Upper lobe of left lung (tissue), 6 donors: ENCODE measurements around the gene HAO1. TPM values are rescaled to one million over a fixed set of nuclear protein-coding genes. Genes with fewer than 3 reads are reported as not detected.

ENCODE experiments used
- ATAC-seq, 2 donors: fragments of 200-7000 bp; cut with Tn5 transposase; one replicate each; pipeline ENCODE4 v1.9.1; 2022; ENCODE audit warnings: mild to moderate bottlenecking in 2 of 2, moderate library complexity in 2 of 2; ENCODE audit not compliant: low FRiP score in 2 of 2
- DNase-seq, 2 donors: peaks; one replicate each; pipeline ENCODE4 v3.0.0-alpha.2; 2019 to 2020
- H3K27ac ChIP-seq, 4 donors: fragments of 200-600 bp; sonication (generic); one replicate each; pipeline ENCODE4 v1.5.1; 2016 to 2019
- H3K27me3 ChIP-seq, 4 donors: fragments of 200-600 bp; sonication (generic); one replicate each; pipeline ENCODE4 v1.5.1; 2017 to 2019
- H3K36me3 ChIP-seq, 4 donors: fragments of 200-600 bp; sonication (generic); one replicate each; pipeline ENCODE4 v1.5.1; 2016 to 2019
- H3K4me1 ChIP-seq, 4 donors: fragments of 200-600 bp; sonication (generic); one replicate each; pipeline ENCODE4 v1.5.1; 2018 to 2019
- H3K4me3 ChIP-seq, 4 donors: fragments of 200-600 bp; sonication (generic); one replicate each; pipeline ENCODE4 v1.5.1; 2017 to 2019; ENCODE audit warnings: mild to moderate bottlenecking in 2 of 4, moderate library complexity in 1 of 4
- H3K9me3 ChIP-seq, 4 donors: fragments of 200-600 bp; sonication (generic); one replicate each; pipeline ENCODE4 v1.5.1; 2018 to 2019
- CTCF ChIP-seq, 6 experiments: fragments of 450-650 bp in 4 of 6; fragments of 200-600 bp in 2 of 6; sonication (generic) in 2 of 6; IDR thresholded peaks; one replicate each; pipeline ENCODE4 v1.5.1; 2016 to 2019; ENCODE audit warnings: antibody characterized with exemption in 6 of 6
- EP300 ChIP-seq, 4 donors: sonication (generic); formaldehyde crosslinking; IDR thresholded peaks; one replicate each; pipeline ENCODE4 v1.5.1; 2017; ENCODE audit warnings: antibody characterized with exemption in 4 of 4, control low read depth in 2 of 4
- POLR2A ChIP-seq, 4 donors: fragments of 450-650 bp; IDR thresholded peaks; one replicate each; pipeline ENCODE4 v1.5.1; 2016 to 2017; ENCODE audit warnings: antibody characterized with exemption in 4 of 4, mild to moderate bottlenecking in 2 of 4
- POLR2AphosphoS5 ChIP-seq, 2 donors: sonication (generic); formaldehyde crosslinking; IDR thresholded peaks; one replicate each; pipeline ENCODE4 v1.5.1; 2017; ENCODE audit warnings: antibody characterized with exemption in 2 of 2
- WGBS, 2 donors: methylation state at CpG; one replicate each; pipeline ENCODE4 v1.1.5; 2017 to 2018; 5-methylcytosine and 5-hydroxymethylcytosine counted together
- total RNA-seq, 6 donors: library from RNA; depleted of rRNA in 4 of 6; stranded (reverse); fragments of >200 nt in 4 of 6; gene quantifications; one replicate each; pipeline versions ENCODE4 v1.1.0 to v1.2.1, GENCODE V29; 2016 to 2021
- donor health status: DM: no; HTN: no; CAD: no; lungs with moderate emphysema.
- donor health status: DM: no; HTN: yes; CAD: no; lungs with severe emphysema.

HAO1 gene
- total RNA-seq, 6 donors from 2014 or later, result 0.13 TPM; not detected in 5

- no peak for ATAC-seq
- no peaks in the 10 kb centered on the region for H3K27me3 ChIP-seq
- DNase-seq, result no peak
- H3K4me1 ChIP-seq, result no peaks in the 10 kb centered on the region
- no peaks in the 10 kb centered on the region for H3K9me3 ChIP-seq
- no peak overlapping the region for H3K27ac ChIP-seq
- peaks cover 0 to 41% (median 14%) of the 10 kb centered on the region in 4 donors for H3K36me3 ChIP-seq
- H3K4me3 ChIP-seq, result no peak overlapping the region
- 62 to 63% methylated on average over 10 of the region's 10 CpGs for WGBS, 2 donors
- TF ChIP-seq POLR2A (IDR thresholded peaks at IDR 0.05) (no peak), EP300 (IDR thresholded peaks at IDR 0.05) (no peak), CTCF (IDR thresholded peaks at IDR 0.05) (peak in 3 of 6 experiments; percentile 15 to 25 (median 18))
Measured at GRCh38 chr20:7980332-7981046, 40.2 kb upstream of the HAO1 start.

GRCh38 chr20:7977709-7978108 is 37.5 kb upstream of the HAO1 start:
- H3K4me3 ChIP-seq, result no peak overlapping the region
- H3K27ac ChIP-seq, result no peak overlapping the region
- H3K36me3 ChIP-seq, result peaks cover 0 to 23% (median 12%) of the 10 kb centered on the region in 4 donors
- no peaks in the 10 kb centered on the region for H3K4me1 ChIP-seq
- TF ChIP-seq POLR2AphosphoS5 (IDR thresholded peaks at IDR 0.05), result no peak
- TF ChIP-seq POLR2A (IDR thresholded peaks at IDR 0.05), result no peak
- TF ChIP-seq CTCF (IDR thresholded peaks at IDR 0.05), result no peak
- TF ChIP-seq EP300 (IDR thresholded peaks at IDR 0.05), result no peak
- H3K27me3 ChIP-seq, result no peaks in the 10 kb centered on the region
- WGBS, 2 donors, result 74 to 96% methylated on average over 5 of the region's 5 CpGs
- no peak for ATAC-seq
- DNase-seq, result peak in 1 of 2 donors; percentile 31
- H3K9me3 ChIP-seq, result no peaks in the 10 kb centered on the region

GRCh38 chr20:7975851-7976414 is 35.7 kb upstream of the HAO1 start:
- ATAC-seq, result no peak
- Histone ChIP-seq H3K4me3 (no peak overlapping the region), H3K4me1 (no peaks in the 10 kb centered on the region), H3K9me3 (no peaks in the 10 kb centered on the region), H3K27ac (no peak overlapping the region), H3K27me3 (no peaks in the 10 kb centered on the region), H3K36me3 (peaks cover 0 to 6% (median 0%) of the 10 kb centered on the region in 4 donors)
- TF ChIP-seq CTCF (IDR thresholded peaks at IDR 0.05), result no peak
- no peak for TF ChIP-seq POLR2AphosphoS5 (IDR thresholded peaks at IDR 0.05)
- TF ChIP-seq POLR2A (IDR thresholded peaks at IDR 0.05), result no peak
- no peak for TF ChIP-seq EP300 (IDR thresholded peaks at IDR 0.05)
- DNase-seq, result no peak
- WGBS, 2 donors, result 77 to 78% methylated on average over 9 of the region's 9 CpGs

- 88 to 94% methylated on average over 4 of the region's 4 CpGs for WGBS, 2 donors
Measured at GRCh38 chr20:7974785-7975435, 34.7 kb upstream of the HAO1 start.

GRCh38 chr20:7971536-7972280 is 31.4 kb upstream of the HAO1 start:
- Histone ChIP-seq H3K4me3 (no peak overlapping the region), H3K36me3 (no peaks in the 10 kb centered on the region), H3K27me3 (no peaks in the 10 kb centered on the region), H3K27ac (no peak overlapping the region), H3K9me3 (no peaks in the 10 kb centered on the region), H3K4me1 (no peaks in the 10 kb centered on the region)
- WGBS, 2 donors, result 92 to 100% methylated on average over 2 of the region's 2 CpGs
- DNase-seq (no peak), ATAC-seq (no peak)
- TF ChIP-seq EP300 (IDR thresholded peaks at IDR 0.05), result no peak

More at GRCh38 chr20:7974785-7975435, 34.7 kb upstream of the HAO1 start:
- no peaks in the 10 kb centered on the region for H3K9me3 ChIP-seq
- H3K36me3 ChIP-seq, result peaks cover 0 to 2% (median 0%) of the 10 kb centered on the region in 4 donors
- no peak for TF ChIP-seq POLR2AphosphoS5 (IDR thresholded peaks at IDR 0.05)
- H3K4me3 ChIP-seq, result no peak overlapping the region
- no peaks in the 10 kb centered on the region for H3K27me3 ChIP-seq
- ATAC-seq, result no peak
- no peak overlapping the region for H3K27ac ChIP-seq
- no peak for DNase-seq
- H3K4me1 ChIP-seq, result no peaks in the 10 kb centered on the region
